HG03521 (cell line): ENCODE measurements around the gene KCNT1.

Source experiments
- ATAC-seq: cut with Tn5 transposase; IDR thresholded peaks from one replicate; pipeline ENCODE4 v1.9.1; 2021; ENCODE audit warnings: mild to moderate bottlenecking, moderate library complexity; ENCODE audit not compliant: unreplicated experiment

The KCNT1 gene

DNA sequence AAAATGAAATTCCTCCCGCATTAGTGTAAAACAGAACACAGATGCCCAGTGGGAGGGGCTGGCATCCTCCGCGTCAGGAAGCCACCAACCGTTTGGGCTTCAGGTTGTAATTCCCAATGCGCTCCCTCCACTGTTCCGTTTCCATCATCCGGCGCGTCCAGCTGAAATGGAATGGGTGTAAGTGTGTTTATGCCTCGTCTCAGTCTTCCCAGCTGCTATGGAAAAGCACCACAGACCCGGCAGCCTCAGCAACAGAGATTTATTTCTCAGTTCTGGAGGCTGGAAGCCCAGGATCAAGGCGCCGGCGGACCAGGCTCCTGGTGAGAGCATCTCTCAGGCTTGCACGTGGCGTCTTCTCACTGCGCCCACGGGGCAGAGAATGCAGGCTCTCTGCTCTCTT, 20.4 kb downstream of the KCNT1 start:
- ATAC-seq: no peak

DNA sequence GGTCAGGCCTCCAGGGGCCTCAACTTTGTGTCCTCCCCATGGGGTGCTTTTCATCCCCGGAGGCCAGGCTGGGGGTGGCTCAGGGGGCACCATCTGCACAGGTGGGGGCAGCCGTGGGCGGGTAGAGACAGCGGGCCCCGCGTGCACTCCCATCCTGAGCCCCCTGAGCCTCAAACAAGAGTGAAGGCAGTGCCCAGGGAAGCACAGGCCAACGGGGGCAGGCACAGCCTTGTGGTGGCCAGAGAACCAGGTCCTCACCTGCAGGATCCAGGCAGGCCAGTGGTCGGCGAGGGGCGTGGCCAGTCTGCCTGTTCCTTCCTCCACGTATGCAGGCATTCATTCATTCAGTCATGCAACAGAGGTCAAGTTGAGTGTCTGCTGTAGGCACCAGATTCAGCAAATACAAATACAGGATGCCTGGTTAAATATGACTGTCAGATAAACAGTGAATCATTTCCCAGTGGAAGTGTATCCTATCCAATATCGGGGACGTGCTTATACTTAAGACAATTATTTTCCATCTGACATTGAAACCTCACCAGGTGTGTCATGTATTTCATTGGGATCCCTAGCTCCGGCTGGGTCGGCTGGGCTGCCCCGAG, 22.3 kb downstream of the KCNT1 start:
- ATAC-seq: no peak

DNA sequence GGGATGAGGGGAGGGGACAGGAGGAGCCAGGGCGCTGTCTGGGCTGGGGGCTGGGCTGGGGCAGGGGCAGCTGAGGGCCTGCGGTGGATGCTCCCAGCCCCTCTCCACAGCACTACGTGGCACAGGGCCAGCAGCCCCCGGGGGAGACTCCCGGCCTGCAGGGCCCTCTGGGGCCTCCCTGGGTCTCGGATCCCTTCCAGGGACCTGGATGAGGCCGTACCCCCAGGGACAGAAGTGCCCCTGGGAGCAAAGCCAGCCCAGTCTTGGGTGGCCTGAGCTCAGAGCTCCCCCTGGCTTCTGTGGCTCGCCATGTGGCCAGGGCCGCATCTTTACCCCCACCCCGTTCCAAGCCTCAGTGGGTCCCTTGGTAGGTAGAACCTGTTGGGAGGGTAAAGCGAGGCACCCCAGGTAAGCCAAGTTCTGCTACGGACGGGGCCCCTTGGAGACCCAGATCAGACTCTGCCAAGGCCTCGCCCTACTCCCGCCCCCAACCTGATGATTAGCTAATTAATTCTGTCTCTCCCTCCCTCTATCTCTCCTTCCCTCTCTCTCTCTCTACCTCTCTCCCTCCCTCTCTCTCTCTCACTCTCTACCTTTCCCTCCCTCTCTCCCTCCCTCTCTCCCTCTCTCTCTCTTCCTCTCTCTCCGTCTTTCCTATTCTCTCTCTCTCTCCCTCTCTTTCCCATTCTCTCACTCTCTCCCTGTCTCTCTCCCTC, 24.3 kb downstream of the KCNT1 start:
- no peak for ATAC-seq

DNA sequence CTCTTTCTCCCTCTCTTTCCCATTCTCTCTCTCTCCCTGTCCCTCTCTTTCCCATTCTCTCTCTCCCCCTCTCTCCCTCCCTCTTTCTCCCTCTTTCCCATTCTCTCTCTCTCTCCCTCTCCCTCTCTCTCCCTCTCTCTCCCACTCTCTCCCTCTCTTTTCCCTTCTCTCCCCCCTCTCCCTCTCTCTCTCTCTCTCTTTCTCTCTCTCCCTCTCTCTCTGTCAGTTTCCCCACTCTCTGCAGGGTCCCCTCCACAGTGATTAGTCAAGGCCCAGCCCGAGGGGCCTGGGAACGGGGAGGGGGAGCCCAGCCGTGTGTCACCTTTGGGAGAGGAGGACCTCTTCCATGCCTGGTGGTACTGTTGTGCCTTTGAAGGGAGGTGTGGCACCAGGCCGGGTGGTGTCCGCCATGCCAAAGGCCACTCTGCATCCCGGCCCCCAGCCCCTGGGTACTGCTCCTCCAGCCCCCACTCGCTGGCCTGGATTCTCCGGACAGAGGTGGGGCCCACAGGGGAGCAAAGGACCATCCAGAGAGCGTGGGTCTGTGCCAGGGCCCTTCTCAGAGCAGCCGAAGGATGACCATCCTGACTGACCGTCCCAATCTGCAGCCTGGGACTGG, 25.4 kb downstream of the KCNT1 start:
- no peak for ATAC-seq

DNA sequence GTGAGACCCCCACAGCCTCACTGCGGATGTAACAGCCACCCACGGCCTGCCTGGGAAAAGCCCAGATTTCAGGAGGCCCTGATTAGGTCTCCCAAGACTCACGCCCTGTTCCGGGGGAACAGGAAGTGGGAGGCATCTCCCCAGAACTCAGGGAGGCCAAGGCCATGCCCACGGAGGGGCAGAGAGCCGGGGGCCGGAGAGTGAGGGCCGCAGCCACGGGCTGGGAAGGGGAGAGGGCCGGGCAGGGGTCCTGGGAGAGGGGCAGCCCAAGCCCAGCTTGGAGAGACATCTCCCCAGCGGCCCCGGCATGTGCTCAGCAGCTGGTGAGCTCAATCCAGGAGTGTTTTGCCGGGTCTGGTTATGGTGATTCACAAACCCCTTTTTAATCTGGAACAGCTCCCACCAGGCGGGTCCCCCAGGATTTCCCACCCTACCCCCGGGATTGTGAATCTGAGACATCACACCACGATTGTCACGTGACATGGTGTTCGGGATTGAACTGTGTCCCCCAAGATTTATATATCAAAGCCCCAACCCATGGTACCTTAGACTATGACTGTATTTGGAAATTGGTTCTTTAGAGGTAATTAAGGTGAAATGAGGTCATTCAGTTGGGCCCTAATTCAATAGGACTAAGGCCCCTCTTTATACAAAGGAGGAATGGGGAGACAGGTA, 26.6 kb downstream of the KCNT1 start:
- ATAC-seq: no peak

DNA sequence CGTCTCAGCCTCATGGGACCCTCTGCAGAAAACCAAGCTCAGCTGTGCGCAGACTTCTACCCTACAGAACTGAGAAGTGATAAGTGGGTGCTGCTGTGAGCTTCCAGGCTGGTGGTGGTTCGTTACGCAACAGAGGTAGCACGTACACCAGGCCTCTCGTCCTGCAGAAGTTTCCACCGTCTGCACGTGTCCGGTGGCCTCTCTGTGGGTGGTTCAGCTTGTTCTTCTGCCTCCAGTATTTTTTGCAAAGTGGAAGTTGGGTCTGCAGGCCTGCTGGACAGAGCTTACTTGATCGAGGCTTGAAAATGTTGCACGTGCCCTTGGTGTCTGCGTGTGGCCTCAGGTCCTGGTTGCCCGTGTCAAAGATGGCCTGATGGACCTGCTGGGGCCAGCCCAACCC, 27.5 kb downstream of the KCNT1 start:
- no peak for ATAC-seq

DNA sequence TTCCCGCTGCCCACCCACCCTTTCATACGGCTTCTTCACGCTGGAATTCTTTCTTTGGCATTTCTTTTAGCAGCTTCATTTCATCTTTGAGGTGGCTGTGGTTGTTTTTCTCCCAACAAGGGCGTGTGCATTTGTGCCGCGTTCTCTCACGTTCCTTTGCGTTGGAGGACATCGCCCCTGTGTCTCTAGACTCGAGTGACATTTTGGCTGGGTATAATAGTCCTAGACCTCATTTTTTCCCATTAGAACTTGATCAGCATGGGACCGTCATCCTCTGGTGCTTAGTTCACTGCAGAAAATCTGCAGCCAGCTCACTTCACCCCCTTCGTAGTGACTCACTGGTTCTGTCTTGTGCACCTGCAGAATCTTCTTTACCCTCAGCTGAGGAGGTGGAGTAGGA, 29.5 kb downstream of the KCNT1 start:
- no peak for ATAC-seq

DNA sequence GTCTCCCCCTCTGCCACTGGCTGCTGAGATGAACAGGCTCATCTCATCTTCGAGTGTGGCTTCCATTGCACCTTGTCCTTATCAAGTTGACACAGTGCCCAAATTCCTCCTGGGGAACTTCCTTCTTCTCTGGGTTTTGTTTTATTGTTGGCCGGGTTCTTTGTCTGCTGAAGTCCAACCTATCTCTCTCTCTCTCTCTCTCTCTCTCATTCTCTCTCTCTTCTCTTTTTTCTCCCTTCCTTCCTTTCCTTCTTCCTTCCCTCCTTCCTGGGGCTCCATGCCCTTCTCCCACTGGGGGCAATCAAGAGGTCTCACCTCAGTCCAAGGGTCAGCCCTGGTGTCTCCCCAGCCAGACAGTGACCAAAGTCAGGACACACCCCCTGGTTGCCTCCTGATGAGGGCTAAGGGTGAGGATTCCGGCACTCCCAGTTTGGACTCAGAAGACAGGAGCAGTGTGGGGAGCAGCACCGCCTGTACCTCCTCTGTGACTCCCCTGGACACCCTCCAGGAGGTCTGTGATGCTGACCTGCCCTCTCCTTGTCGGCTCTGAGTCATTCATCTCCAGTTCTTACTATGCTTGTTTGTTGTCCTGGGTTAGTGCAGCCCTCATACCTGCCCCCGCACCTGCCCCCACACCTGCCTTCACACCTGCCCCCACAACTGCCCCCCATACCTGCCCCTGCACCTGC, 30.7 kb downstream of the KCNT1 start:
- ATAC-seq: no peak

DNA sequence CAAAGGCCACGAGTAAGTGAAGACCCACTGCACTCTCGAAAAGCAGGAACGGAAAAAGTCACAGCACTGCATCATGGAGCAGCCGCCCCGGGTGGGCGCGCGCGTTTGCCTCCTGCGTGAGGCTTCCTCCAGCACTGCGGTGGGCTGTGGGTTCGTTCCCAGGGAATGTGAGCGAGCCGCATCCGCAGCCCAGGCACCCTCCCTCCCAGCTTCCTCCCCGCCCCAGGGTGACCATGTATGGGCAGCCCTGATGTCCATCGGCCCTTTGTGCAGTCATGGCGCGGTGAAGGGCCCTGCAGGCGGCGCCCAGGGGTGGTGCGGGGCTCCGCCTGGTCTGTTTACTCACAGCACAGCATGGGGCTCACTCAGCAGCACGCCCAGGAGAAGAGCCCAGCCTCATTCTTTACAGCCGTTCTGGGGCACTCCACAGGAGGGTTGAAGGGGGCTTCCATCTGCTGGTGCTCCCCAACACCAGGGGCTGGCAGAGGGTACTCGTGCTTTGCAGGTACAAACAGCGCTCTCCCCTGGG, 32.7 kb downstream of the KCNT1 start:
- ATAC-seq: no peak

DNA sequence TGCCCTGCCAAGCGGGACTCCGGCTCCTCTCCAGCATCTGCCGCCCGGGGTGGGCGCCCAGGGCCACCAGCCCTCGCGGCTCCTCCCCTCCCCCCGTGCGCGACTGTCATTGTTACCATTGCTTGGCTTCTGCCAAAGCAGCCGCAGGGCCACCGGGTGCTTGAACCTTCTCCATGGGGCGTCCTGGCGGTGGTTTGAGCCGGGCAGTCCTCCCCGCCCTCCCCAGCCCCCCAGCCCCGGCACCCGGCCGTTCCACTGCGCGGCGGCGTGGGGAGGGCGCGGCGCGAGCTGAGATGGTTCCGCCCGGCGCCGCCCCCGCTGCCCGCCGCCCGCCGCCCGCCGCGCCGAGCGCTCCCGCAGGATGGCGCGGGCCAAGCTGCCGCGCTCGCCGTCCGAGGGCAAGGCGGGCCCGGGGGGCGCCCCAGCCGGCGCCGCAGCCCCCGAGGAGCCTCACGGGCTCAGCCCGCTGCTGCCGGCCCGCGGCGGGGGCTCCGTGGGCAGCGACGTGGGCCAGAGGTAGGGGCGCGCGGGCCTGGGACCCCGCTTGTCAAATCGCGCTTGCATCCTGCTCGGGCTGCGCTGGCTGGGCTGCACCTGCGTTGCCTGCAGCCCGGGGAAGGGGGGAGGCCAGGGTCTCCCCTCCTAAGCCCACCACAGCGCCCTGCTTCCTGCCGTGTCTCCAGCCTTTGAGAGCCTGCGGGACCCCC, 34.4 kb downstream of the KCNT1 start:
- ATAC-seq: no peak

DNA sequence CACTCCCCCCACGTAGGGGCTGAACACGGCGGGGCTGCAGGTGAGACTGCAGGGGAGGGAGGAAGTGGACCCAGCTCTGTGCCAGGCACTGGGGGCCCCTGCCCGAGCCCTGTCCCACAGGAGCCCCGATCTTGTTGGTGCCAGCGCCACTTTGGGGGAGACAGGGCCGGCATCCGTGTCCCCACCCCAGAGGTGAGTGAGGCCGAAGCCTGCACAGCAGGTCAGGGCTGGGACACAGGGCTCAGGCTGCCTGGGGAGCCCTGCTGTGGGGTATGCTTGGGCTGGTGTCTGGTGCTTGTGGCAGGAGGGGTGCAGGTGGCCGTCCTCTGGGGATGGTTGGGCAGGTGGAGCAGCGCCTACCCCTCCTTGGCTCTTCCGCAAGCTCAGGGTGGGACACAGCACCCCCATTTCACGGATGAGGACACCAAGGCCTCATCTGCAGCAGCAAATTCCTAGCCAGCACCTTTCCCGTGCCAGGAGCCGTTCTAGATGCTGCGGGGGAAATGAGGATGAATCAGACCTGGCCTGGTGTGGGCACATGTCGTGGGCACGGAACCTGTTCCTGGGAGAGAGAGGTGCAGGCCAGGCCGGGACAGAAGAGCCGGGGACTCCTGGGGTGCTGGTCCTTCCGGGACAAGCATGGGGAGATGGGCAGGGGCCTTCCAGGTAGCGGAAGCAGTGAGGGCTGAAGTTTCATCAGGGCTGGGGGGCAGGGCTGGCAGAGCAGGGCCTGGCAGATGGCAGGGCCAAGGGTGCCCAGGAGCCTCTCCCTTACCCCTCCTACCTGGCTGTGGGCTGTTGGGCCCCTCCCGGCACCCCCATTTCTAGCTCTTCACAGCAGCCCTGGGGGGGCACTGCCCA, 35.2 kb downstream of the KCNT1 start:
- no peak for ATAC-seq

DNA sequence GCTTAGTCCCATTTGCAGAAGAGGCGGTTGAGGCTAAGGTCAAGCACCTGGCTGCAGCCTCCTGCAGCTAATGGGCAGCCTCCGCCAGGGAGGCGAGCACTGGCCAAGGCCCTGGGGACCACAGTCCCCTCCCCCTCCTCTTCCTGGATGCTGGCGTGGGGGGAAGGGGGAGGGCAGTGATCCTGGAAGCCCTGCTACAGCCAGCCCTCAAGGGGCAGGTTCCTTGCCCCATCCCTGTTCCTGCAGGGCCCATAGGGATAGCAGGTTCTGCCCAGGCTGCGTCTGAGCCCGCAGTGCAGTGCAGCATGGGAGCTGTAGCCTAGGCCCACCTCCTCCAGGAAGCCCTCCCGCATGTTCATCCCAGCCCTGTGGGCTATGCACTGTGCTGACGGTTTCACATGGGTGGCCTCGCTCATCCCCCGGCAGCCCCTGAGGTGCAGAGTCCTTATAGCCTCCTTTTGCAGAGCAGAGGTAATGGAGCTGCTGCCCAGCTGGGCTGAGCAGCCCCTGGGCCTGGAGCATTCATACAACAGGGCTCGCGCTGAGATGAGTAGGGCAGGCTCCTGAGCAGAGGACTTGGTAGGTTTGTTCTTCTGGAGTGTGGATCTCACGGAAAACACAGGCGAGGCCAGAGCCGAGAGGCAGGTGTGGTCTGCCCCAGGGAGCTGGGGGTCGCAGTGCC, 36.0 kb downstream of the KCNT1 start:
- no peak for ATAC-seq

DNA sequence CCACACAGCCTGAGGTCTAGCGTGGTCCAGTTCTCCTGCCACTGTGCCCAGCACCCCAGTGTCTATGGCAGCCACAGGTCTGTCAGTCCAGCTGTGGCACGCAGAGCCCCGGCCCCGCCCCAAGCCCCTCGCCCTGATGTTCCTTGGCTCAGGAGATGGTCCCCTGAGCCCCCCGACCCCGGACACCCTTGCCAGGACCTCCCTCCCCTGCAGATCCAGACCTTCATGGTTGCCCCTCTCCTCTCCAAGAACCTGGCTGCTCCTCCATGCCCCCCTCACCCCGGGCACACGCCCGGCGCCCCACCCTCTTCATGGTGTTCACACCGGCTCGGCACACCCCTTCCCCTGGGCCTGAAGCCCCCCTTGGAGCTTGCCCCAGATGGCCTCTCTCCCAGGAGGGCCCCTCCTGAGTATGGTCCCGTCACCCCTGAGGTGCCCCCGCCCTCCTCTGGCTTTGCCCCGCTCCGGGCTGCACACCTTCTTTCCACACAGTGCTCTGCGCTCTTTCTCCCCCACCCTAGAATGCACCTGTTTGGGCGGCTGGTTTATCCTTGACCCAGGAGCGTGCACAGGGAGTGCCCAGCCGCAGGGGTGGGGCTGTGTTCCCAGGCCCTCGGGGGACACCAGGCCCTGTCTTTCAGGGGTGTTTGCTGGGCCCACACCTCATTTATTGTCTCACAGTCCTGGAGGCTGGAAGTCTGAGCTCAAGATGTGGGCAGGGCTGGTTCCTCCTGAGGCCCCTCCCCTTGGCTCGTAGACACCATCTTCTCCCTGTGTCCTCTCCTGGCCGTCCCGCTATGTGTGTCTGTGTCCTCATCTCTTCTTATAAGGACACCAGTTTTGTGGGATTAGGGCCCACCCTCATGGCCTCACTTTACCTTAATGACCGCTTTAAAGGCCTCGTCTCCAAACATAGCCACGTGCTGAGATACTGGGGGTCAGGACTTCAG, 37.6 kb downstream of the KCNT1 start:
- no peak for ATAC-seq

DNA sequence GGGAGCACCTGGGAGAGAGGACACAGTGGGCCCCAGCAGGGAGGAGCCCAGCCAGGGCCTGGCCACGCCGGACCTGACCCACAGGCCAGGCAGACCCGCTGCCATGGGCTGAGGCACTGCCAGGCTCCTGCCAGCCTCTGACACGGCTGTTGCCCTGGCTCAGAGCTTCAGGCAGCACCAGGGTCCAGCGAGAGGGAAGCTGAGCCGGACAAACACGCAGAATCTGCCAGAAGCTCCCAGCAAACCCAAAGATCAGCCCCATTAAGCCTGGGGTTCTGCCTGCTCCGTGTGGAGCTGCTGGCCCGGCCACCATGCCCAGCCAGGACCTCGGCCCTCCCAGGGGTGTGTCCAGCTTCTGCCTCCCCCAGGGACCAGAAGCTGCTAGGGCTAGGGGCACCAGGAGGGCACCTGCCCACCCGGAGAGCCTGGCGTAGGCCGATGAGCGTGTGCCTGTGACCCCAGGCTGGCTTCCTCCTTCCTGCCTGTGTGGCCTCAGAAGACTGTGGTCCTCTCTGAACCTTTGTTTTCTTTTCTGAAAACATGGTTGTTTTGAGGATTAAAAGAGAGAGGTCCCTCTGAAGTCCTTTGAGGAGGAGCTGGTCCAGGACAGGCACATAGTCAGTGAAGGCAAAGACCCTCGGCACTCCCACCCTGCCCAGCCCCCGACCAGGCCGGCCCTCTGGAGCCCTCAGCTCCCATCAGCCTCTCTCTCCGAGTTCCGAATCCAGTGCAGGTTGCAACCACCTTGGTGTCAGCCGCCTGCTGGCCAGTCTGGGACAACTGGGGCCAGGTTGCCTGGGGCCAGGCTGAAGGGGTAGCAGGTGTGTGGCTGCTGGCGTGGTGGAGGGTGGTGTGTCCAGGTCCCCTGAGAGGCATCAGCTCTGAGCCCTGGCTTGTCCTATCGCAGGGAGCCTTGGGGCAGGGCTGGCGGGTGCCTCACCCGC, 39.6 kb downstream of the KCNT1 start:
- ATAC-seq: no peak

DNA sequence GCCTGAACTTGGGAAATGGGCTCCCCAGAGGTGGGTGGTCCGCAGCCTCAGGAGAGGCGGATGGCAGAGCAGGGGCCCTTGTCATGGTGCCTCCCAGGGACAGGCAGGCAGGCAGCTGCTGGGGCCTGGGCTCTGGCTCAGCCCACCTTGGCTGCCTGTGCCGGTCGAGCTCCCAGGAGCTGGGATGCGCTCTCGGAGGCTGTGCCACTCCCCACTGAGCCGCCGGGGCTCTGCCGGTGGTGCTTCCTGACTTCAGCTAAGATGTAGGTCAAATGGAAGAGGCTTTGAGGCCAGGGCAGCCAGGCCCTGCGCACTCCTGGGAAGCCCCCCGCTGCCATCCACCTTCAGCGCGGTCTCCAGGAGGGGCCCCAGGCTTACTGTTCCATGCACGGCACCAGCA, 41.0 kb downstream of the KCNT1 start:
- ATAC-seq: no peak

DNA sequence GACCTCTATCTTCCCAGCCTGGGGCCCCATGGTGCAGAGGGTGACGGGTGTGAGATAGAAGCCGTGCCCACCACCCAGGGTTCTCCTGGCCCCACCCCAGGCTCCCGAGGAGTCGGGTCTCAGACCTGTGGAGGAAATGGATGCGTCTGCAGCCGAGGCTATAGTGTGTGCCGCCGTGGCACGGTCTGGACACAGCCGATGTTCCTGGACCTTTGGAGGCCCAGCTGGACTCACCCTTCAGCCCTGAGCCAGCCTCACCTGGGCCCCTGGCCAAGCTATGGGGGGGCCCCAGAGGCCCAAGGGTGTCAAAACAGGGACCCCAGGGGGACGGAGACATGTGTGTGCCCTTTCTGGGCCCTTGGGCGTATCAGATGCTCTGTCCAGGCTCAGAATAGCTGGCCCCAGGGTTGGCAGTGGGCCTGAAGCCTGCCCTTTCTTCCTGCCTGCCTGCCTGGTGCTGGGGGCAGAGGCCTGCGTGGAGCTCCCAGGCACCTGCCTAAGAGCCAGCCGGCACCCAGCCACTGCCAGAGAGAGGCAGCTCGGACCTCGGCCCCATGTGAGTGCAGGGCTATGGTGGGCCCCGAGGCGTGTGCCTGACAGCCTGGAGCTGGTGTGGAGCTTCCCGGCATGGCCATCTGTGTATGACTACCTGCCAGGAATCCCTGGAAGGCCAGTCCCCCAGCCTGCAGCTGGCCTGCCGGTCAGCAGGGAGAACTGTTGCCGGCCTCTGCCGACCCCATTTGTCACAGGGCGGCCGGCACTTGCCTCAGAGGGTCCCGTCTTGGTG, 41.8 kb downstream of the KCNT1 start:
- ATAC-seq: no peak
